Skeletal muscle tissue (tissue), 4 donors: ENCODE data around the gene SZRD1. TPM values are rescaled to one million over a fixed set of nuclear protein-coding genes. Genes with fewer than 3 reads are reported as not detected.

Experiments
- H3K27ac ChIP-seq: one replicate; pipeline ENCODE4 v1.7.0; 2013; ENCODE audit warnings: mild to moderate bottlenecking, low read depth, low read length, inconsistent platforms
- H3K27me3 ChIP-seq, 3 donors: one replicate each; pipeline ENCODE4 v1.7.0; 2013; ENCODE audit warnings: low read length in 3 of 3; ENCODE audit not compliant: control insufficient read depth in 3 of 3, insufficient read depth in 3 of 3
- H3K36me3 ChIP-seq, 3 donors: one replicate each; pipeline ENCODE4 v1.7.0; 2013; ENCODE audit warnings: low read length in 3 of 3; ENCODE audit not compliant: control insufficient read depth in 3 of 3, insufficient read depth in 3 of 3
- H3K4me1 ChIP-seq, 3 donors: one replicate each; pipeline ENCODE4 v1.7.0; 2013; ENCODE audit warnings: low read length in 3 of 3, mild to moderate bottlenecking in 3 of 3; ENCODE audit not compliant: control insufficient read depth in 3 of 3, insufficient read depth in 3 of 3
- H3K4me3 ChIP-seq, 3 donors: one replicate each; pipeline ENCODE4 v1.7.0; 2013; ENCODE audit warnings: low read length in 3 of 3
- H3K9ac ChIP-seq, 3 donors: one replicate each; pipeline ENCODE4 v1.7.0; 2013; ENCODE audit warnings: low read length in 3 of 3, mild to moderate bottlenecking in 3 of 3, moderate library complexity in 2 of 3, low read depth in 1 of 3
- H3K9me3 ChIP-seq, 3 donors: one replicate each; pipeline ENCODE4 v1.7.0; 2013; ENCODE audit warnings: low read length in 3 of 3; ENCODE audit not compliant: control insufficient read depth in 3 of 3
- total RNA-seq: library from RNA; depleted of rRNA; stranded (reverse); fragments of >200 nt; gene quantifications from one replicate; pipeline ENCODE4 v1.2.3, GENCODE V29; 2014
- donor health status: Osteomylitis.

Gene SZRD1
- total RNA-seq = 13.0 TPM

DNA sequence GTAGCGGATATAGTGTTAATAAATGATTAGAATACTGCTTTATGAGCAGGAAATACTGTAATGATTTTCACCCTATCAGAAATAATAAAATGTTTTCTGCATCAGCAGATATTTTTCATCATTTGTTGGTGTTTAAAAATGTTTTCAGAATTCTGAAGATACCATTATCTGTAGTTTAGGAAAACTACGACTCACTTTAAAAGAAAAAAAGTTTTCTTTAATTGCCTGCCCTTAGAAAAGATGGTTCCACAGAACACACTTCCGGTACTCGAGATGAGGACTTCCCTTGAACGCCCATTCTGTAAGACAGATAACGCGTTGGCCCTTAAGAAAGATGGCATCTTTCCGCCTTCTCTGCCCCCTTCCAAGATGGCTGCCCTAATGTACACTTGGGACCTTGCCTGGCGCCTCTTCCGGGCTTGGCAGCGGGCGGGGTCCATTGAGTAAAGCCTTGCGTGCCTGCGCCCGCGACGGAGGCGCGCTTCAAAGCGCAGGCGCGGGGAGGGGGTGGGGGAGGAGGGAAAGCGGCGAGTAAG is at the start of gene SZRD1:
SZRD1 (plus strand) TSS at position 521 of the 536 bp plus-strand sequence. CDS start 16 bp downstream, outside the sequence.
- Histone ChIP-seq H3K27ac (peak within 1 kb of the TSS; percentile 95), H3K36me3 (no peaks in the 10 kb centered on the region), H3K9me3 (no peaks in the 10 kb centered on the region), H3K4me3 (peak within 1 kb of the TSS; percentile 84 to 92 (median 85)), H3K9ac (peak within 1 kb of the TSS; percentile 84 to 97 (median 94)), H3K27me3 (no peaks in the 10 kb centered on the region), H3K4me1 (peaks cover 18 to 19% (median 18%) of the 10 kb centered on the region in 3 donors)

DNA sequence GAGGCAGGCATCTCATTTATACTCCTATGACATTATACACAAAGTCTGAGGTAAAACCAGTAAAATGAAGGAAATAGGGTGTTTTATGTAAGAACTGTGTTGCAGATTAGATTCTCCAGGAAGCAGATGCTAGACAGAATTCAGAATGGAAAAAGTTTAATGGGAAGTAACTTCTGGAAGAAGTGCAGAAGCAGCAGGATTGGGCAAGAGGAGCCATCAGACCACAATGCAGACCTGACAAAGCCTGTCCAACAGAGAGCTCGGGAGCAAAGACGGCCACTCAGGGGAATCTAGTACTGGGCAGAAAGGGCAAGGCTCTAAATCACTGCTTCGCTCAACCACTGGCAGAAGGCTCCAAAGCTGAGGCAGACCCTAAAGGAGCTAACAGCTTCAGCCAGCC is 48.5 kb upstream of the SZRD1 start:
- H3K27me3 ChIP-seq = no peaks in the 10 kb centered on the region
- no peak overlapping the region for H3K27ac ChIP-seq
- H3K4me3 ChIP-seq = no peak overlapping the region
- H3K36me3 ChIP-seq = peaks cover 0 to 6% (median 4%) of the 10 kb centered on the region in 3 donors
- no peaks in the 10 kb centered on the region for H3K9me3 ChIP-seq
- peaks cover 28 to 30% (median 28%) of the 10 kb centered on the region in 3 donors for H3K4me1 ChIP-seq
- H3K9ac ChIP-seq = no peak overlapping the region

GRCh38 chr1:16321176-16321867 is 45.7 kb upstream of the SZRD1 start:
- no peaks in the 10 kb centered on the region for H3K9me3 ChIP-seq
- H3K36me3 ChIP-seq = no peaks in the 10 kb centered on the region
- no peak overlapping the region for H3K4me3 ChIP-seq
- no peaks in the 10 kb centered on the region for H3K27me3 ChIP-seq
- no peak overlapping the region for H3K27ac ChIP-seq
- H3K9ac ChIP-seq = no peak overlapping the region
- peaks cover 30 to 31% (median 31%) of the 10 kb centered on the region in 3 donors for H3K4me1 ChIP-seq

DNA sequence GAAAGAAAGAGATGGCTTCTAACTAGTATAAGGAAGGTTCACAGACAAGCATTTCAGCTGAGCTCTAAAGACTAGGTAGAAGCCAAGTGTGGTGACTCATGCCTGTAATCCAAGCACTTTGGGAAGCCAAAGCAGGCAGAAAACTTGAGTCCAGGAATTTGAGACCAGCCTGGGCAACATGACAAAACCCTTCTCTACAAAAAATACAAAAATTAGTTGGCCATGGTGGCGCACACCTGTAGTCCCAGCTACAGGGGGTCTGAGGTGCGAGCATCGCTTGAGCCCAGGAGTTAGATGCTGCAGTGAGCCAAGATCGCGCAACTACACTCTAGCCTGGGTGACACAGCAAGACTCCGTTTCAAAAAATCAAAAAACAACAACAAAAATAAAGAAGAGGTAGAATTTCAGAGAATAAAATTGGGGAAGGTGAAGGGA is 42.6 kb upstream of the SZRD1 start:
- peak overlapping the region; percentile 36 for H3K27ac ChIP-seq
- H3K4me3 ChIP-seq = no peak overlapping the region
- no peaks in the 10 kb centered on the region for H3K9me3 ChIP-seq
- no peaks in the 10 kb centered on the region for H3K27me3 ChIP-seq
- peaks cover 15 to 20% (median 16%) of the 10 kb centered on the region in 3 donors for H3K4me1 ChIP-seq
- no peaks in the 10 kb centered on the region for H3K36me3 ChIP-seq
- no peak overlapping the region for H3K9ac ChIP-seq

DNA sequence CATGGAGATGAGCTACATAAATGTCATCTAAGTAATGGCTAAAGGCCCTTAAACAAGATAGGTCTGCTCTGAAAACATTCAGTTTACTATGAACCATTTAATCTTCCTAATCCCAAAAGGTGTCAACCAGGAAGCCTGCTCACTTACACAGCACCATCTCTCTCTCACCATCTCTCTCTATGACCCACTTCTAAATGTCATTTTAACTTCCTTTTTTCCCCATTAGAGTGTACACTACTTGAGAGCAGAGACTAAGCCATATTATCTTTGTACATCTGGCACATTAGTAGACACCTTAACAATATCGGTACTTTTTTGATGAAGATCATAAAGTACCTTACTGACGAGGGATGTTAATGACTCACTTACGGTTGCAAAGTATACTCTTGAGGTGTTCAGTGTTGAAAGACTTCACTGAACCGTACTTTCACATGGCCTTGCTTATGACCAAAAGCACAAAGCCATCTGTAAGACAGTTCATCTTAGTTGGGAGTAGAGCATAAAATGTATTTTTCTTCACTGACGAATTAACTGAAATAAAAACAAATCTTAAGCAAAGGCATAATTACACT is 40.1 kb upstream of the SZRD1 start:
- Histone ChIP-seq H3K36me3 (no peaks in the 10 kb centered on the region), H3K27me3 (no peaks in the 10 kb centered on the region), H3K27ac (no peak overlapping the region), H3K4me3 (no peak overlapping the region), H3K9me3 (no peaks in the 10 kb centered on the region), H3K4me1 (peaks cover 5 to 9% (median 7%) of the 10 kb centered on the region in 3 donors), H3K9ac (no peak overlapping the region)

- Histone ChIP-seq H3K9me3 (no peaks in the 10 kb centered on the region), H3K4me1 (peaks cover 0 to 8% (median 0%) of the 10 kb centered on the region in 3 donors), H3K9ac (no peak overlapping the region), H3K4me3 (no peak overlapping the region), H3K36me3 (no peaks in the 10 kb centered on the region), H3K27me3 (no peaks in the 10 kb centered on the region), H3K27ac (no peak overlapping the region)
Observed at GRCh38 chr1:16334655-16335340, 32.2 kb upstream of the SZRD1 start.

GRCh38 chr1:16338961-16339360 is 28.1 kb upstream of the SZRD1 start:
- Histone ChIP-seq H3K27ac (no peak overlapping the region), H3K9ac (no peak overlapping the region), H3K27me3 (no peaks in the 10 kb centered on the region), H3K4me3 (no peak overlapping the region), H3K36me3 (no peaks in the 10 kb centered on the region), H3K4me1 (peaks cover 0 to 6% (median 0%) of the 10 kb centered on the region in 3 donors), H3K9me3 (no peaks in the 10 kb centered on the region)

- H3K4me1 ChIP-seq = peaks cover 0 to 2% (median 0%) of the 10 kb centered on the region in 3 donors
- no peak overlapping the region for H3K27ac ChIP-seq
- H3K9ac ChIP-seq = no peak overlapping the region
- no peak overlapping the region for H3K4me3 ChIP-seq
- H3K36me3 ChIP-seq = no peaks in the 10 kb centered on the region
- no peaks in the 10 kb centered on the region for H3K27me3 ChIP-seq
- no peaks in the 10 kb centered on the region for H3K9me3 ChIP-seq
Observed at GRCh38 chr1:16340673-16341072, 26.4 kb upstream of the SZRD1 start.

DNA sequence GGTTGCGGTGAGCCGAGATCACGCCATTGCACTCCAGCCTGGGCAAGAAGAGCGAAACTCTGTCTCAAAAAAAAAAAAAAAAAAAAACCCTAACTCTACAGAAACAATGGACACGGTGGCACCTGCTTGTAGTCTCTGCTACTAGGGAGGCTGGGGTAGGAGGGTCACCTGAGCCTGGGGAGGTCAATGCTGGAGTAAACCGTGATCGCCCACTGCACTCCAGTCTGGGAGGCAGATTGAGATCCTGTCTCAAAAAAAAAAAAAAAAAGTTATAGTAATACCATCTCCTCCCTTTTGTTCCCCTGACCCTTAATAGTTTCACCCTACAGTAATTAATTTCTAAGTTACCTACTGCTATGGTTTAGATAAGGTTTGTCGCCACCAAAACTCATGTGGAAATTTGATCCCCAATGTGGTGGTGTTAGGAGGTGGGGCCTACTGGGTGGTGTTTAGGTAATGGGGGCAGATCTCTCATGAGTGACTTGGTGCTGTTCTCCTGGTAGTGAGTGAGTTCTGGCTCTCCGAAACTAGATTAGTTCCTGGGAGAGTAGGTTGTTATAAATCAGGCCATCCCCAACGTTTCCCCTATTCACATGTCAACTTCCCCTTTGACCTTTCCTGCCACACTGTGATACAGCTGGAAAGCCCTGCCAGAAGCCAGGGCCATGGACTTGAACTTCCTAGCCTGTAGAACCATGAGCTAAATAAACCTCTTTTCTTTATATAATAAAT is 24.5 kb upstream of the SZRD1 start:
- H3K27ac ChIP-seq = no peak overlapping the region
- H3K36me3 ChIP-seq = no peaks in the 10 kb centered on the region
- no peaks in the 10 kb centered on the region for H3K9me3 ChIP-seq
- no peak overlapping the region for H3K4me3 ChIP-seq
- H3K27me3 ChIP-seq = no peaks in the 10 kb centered on the region
- no peak overlapping the region for H3K9ac ChIP-seq
- peaks cover 0 to 2% (median 0%) of the 10 kb centered on the region in 3 donors for H3K4me1 ChIP-seq
